GM13977 (cell line): Measurements from ENCODE around the gene ADNP.

ENCODE experiments used
- DNase-seq: peaks from one replicate; pipeline ENCODE4 v3.0.0; 2012; ENCODE audit warnings: low spot score
- CTCF ChIP-seq: IDR thresholded peaks from 2 replicates; pipeline ENCODE4 v1.5.1; 2012; ENCODE audit warnings: mild to moderate bottlenecking, control low read depth; ENCODE audit not compliant: insufficient read depth; ENCODE audit errors: extremely low read depth, missing control alignments
- in situ Hi-C: fragments of 300-500 bp; cut with MboI; formaldehyde crosslinking; loops from one replicate; pipeline ENCODE4 v1.12.0; 2022; ENCODE audit warnings: low sequenced_read_pairs, low pct_unique_long_range_greater_than_20kb, mixed read lengths, inconsistent platforms; ENCODE audit not compliant: unreplicated experiment

ADNP gene

DNA sequence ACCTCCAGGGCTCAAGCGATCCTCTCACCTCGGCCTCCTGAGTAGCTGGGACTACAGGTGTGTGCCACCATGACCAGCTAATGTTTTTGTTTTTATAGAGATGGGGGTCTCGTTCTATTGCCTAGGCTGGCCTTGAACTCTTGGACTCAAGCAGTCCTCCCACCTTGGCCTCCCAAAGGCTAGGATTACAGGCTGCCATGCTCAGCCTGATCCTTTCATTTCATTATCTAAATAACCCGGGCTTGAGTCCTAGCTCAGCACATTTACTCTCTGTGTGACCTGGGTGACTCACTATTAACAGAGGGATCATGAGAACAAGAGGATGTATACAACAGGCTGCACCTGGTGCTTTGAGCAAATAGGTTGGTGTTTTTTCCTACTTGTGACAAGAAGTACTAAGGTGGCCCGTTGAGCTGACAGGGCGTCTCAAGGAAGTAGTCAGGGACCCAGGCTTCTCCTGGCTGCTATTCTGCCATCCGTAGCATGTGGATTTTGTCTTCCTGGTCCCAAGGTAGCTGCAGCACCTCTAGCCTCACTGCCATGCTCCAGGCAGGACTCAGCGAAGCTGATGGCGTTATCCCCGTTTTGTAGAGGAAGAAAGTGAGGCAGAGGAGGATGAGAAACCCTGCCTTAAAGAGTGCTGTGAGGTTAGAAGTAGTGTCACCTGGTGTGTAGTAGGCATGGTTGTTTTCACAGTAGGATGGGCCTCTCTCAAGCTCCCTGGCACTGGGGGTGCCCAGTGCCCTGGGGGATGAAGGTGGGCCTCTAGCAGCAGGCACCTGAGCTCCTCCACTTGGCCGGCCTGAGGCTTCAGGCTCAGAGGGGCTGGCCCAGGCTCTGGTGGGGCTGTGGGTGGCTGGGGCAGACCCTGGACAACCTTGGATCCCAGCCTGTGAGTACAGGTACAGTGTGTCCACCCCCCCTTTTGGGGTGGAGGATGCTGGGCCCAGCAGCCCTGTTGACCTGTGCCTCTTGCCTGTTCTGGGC, 62.4 kb downstream of the ADNP start:
- in situ Hi-C loops: no loop called here
- DNase-seq: no peak
- TF ChIP-seq CTCF: no peak

GRCh38 chr20:50867805-50868204, 63.4 kb downstream of the ADNP start:
- DNase-seq: no peak
- no peak for TF ChIP-seq CTCF
- in situ Hi-C loops: no loop called here

DNA sequence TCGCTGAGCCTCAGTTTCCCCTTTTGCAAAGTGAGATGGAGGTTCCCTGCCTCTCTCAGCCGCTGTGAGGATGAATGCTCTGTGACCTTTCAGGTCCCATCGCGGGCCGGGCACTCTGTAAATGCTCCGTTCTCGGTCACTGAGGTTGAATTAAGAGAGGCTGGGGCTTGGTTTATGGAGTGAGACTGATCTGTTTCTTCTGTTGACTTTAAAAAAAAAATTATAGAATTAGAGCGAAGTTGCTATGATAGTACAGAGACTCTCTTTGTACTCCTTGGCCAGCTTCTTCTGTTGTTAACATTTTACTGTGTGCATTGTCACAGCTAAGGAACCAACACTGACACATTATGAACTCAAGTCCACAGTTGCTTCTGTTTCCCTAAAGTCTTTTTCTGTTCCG, 64.4 kb downstream of the ADNP start:
- no peak for DNase-seq
- in situ Hi-C loops: no loop called here

GRCh38 chr20:50866036-50866685, 65.1 kb downstream of the ADNP start:
- in situ Hi-C loops: no loop called here
- DNase-seq: no peak
- no peak for TF ChIP-seq CTCF

More for the DNA sequence above, 64.4 kb downstream of the ADNP start:
- TF ChIP-seq CTCF: no peak

DNA sequence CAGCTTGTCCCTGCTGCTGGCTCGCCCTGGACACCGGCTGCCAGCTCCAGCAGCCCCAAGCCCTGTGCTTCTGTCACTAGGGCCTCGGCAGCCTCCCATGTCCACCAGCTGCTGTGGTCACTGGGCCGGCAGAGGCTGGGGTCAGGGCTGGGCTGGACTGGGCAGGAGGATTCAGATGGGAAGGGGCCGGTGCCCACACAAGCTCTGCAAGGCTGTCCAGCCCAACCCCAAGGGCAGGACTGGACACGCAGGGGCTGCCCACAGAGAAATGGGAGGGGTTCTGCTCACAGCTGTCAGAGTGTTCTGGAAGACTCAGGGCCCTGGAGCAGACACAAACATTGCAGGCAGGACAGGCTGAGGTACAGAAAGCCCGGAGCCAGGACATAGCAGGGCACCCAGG, 65.6 kb downstream of the ADNP start:
- no peak for DNase-seq
- TF ChIP-seq CTCF: no peak
- in situ Hi-C loops: no loop called here

DNA sequence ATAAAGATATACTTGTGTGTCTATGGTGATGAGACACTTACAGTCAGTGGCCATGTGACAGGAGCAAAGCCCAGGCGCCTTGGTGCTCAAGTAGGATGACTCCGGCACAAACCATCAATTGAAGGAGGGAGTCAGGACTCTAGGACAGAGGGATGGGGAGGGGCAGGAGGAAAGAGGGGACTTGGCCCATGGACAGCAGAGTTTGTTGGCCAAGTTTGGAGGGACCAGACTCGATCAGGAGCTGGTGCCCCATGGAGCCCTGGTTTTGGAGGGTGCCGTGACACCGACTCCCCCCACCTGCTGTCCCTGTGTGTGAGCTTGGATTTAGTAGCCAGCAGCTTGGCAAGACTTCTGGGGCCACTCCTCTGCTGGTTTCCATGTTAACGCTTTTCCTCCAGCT, 66.1 kb downstream of the ADNP start:
- in situ Hi-C loops: no loop called here
- TF ChIP-seq CTCF: no peak
- DNase-seq: no peak
